Measurements from ENCODE around the gene MDH2. TPM values are rescaled to one million over a fixed set of nuclear protein-coding genes. Genes with fewer than 3 reads are reported as not detected.
"Not testable (repeated sequence)": the region's sequence is repeated elsewhere in the genome, so short reads cannot be mapped to it uniquely, and the experiment has no call there.

The MDH2 gene
- total and polyA plus RNA-seq, 10 of the 15 experiments (the other 5 are each of a cell fraction or from before 2014, with no cell fraction given) = 106 to 530 (median 202) TPM

DNA sequence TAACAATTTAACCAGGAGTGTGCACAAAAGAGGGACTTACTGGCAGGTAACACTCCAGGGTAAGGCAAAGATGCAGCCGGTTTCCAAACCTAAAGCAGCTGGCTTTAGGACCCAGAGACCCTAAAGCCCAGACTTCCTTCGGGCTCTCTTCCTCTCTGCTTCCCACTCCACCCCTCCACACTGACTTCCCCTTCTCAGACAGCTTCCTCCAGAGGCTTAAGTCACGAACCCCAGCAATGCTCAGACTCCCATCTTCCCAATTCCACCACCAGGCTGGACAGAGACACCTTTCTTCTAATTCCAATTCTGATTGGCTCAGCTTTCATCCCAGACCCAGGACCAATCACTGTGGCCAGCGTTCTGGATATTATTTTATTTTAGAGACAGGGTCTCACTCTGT is 24.9 kb upstream of the MDH2 start:
- in situ Hi-C loops (cut with MboI) = loop anchor here (5.0 kb wide), 1 partner anchor 156 kb away; no protein-coding TSS in a partner anchor
- RAD21 ChIA-PET (ENCODE audit: unreplicated experiment) = interaction anchor here (6.4 kb wide), 1 partner anchor 158 kb away, joined by 115 read pairs; no protein-coding TSS in a partner anchor
- intact Hi-C loops (cut with micrococcal nuclease; ENCODE audit: unreplicated experiment) = loop anchor here (5.0 kb wide), 1 partner anchor 106 kb away; the partner anchor contains the start of gene POR

GRCh38 chr7:76029682-76030081 is 18.2 kb upstream of the MDH2 start:
- H3K27me3 ChIP-seq (replicated peaks in 1 of 2; ENCODE audit: control insufficient read depth in 2 of 2, insufficient read depth in 2 of 2, low read length in 1 of 2); RAD21 ChIA-PET (ENCODE audit: unreplicated experiment); H3K36me3 ChIP-seq (ENCODE audit: control insufficient read depth in 2 of 2, insufficient read depth in 2 of 2, low read length in 1 of 2); H3K79me2 ChIP-seq (ENCODE audit: control insufficient read depth, insufficient read depth, low read length); FAIRE-seq; H3K9me3 ChIP-seq (replicated peaks; ENCODE audit: control insufficient read depth, insufficient read depth, low read length); SMC1A ChIA-PET (ENCODE audit: uncharacterized antibody, unreplicated experiment); H3K4me3 ChIP-seq; intact Hi-C loops (cut with micrococcal nuclease; ENCODE audit: unreplicated experiment); H3K4me2 ChIP-seq (ENCODE audit: control insufficient read depth, insufficient read depth); ATAC-seq; POLR2A ChIA-PET; H4K20me1 ChIP-seq (ENCODE audit: control insufficient read depth, insufficient read depth); BruUV-seq (replicated peaks); DNase-seq (ENCODE audit: low read depth, low spot score); H3K9ac ChIP-seq (ENCODE audit: control insufficient read depth, insufficient read depth, low read length); H3K4me1 ChIP-seq (ENCODE audit: control insufficient read depth, insufficient read depth, low read length); H3K27ac ChIP-seq (ENCODE audit: control insufficient read depth, insufficient read depth); H2AFZ ChIP-seq (ENCODE audit: control insufficient read depth, low read depth, low read length): not testable (repeated sequence)
- WGBS (ENCODE audit: insufficient coverage, insufficient replicate concordance, low lambda C conversion rate, missing lambda C conversion rate) = 93% methylated on average over 7 of the region's 7 CpGs
- CTCF ChIA-PET = interaction anchor here (1.2 kb wide), 1 partner anchor 9 kb away, joined by 6 read pairs; no protein-coding TSS in a partner anchor
- in situ Hi-C loops (cut with MboI) = loop anchor here (25.0 kb wide), 1 partner anchor 967 kb away; the partner anchor contains the start of gene RCC1L

More for the DNA sequence above, 24.9 kb upstream of the MDH2 start:
- no TSS peak for BruUV-seq (replicated peaks)
- H3K9me3 ChIP-seq (replicated peaks; ENCODE audit: control insufficient read depth, insufficient read depth, low read length) = no peaks in the 10 kb centered on the region
- no peak overlapping the region for H3K4me2 ChIP-seq (ENCODE audit: control insufficient read depth, insufficient read depth)
- DNase-seq (ENCODE audit: low read depth, low spot score) (no peak), ATAC-seq (no peak; the same call in 2 of the 3 replicates), FAIRE-seq (no peak)
- no peaks in the 10 kb centered on the region for H4K20me1 ChIP-seq (ENCODE audit: control insufficient read depth, insufficient read depth)
- SMC1A ChIA-PET (ENCODE audit: uncharacterized antibody, unreplicated experiment) = interaction anchor here (0.6 to 2.5 kb wide), 4 partner anchors 156 to 247 kb away, joined by 3 to 9 read pairs (median 4); no protein-coding TSS in a partner anchor
- no peak overlapping the region for H3K4me3 ChIP-seq
- POLR2A ChIA-PET = interaction anchor here (0.5 to 1.3 kb wide), 2 partner anchors 13 to 103 kb away, joined by 3 to 5 read pairs; no protein-coding TSS in a partner anchor
- no peaks in the 10 kb centered on the region for H3K27me3 ChIP-seq (replicated peaks in 1 of 2; ENCODE audit: control insufficient read depth in 2 of 2, insufficient read depth in 2 of 2, low read length in 1 of 2)
- no peak overlapping the region; the same call in none of the 2 replicates for H2AFZ ChIP-seq (ENCODE audit: control insufficient read depth, low read depth, low read length)
- no peak overlapping the region for H3K27ac ChIP-seq (ENCODE audit: control insufficient read depth, insufficient read depth)
- WGBS (ENCODE audit: insufficient coverage, insufficient replicate concordance, low lambda C conversion rate, missing lambda C conversion rate) = 57% methylated on average over 4 of the region's 4 CpGs
- peaks cover 0 to 6% of the 10 kb centered on the region in 2 experiments; a peak in 2 of 4 replicates for H3K36me3 ChIP-seq (ENCODE audit: control insufficient read depth in 2 of 2, insufficient read depth in 2 of 2, low read length in 1 of 2)
- no peaks in the 10 kb centered on the region for H3K79me2 ChIP-seq (ENCODE audit: control insufficient read depth, insufficient read depth, low read length)
- CTCF ChIA-PET = interaction anchor here (1.0 to 7.7 kb wide), 2 partner anchors 155 to 161 kb away, joined by 3 to 247 read pairs; no protein-coding TSS in a partner anchor
- TF ChIP-seq CHD1 (IDR thresholded peaks at IDR 0.05; ENCODE audit: low read depth, low read length) = no peak
- peaks cover 10% of the 10 kb centered on the region; the same call in 1 of the 2 replicates for H3K4me1 ChIP-seq (ENCODE audit: control insufficient read depth, insufficient read depth, low read length)
- H3K9ac ChIP-seq (ENCODE audit: control insufficient read depth, insufficient read depth, low read length) = no peak overlapping the region
